GM12872 (cell line): Measurements from ENCODE around the gene COBL.

Source experiments
- TF ChIP-seq, protein P1 (sequence below): IDR thresholded peaks from 3 replicates; pipeline ENCODE4 v1.5.1; 2011; ENCODE audit warnings: low read depth, mild to moderate bottlenecking, low read length, moderate library complexity; ENCODE audit not compliant: insufficient read depth

Gene COBL

DNA sequence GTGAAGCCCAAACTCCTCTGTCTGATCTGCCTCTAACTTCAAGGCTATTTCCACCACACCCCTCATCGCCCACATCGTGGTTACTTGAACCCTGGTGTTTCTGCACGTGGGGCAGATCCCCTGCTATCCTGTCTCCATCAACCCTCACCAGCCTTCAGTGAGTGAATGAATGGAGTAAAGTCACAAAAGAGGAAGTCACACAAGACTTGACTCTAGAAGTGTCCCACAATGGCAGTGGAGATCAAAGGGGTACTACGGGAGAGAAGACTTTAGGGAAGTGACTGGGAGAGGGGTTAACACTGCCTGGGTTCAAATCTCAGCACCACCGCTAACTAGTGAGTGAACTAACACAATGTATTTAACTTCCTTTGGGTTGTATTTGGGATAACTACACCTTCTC is 85.9 kb downstream of the COBL start:
- TF ChIP-seq, protein P1, sequence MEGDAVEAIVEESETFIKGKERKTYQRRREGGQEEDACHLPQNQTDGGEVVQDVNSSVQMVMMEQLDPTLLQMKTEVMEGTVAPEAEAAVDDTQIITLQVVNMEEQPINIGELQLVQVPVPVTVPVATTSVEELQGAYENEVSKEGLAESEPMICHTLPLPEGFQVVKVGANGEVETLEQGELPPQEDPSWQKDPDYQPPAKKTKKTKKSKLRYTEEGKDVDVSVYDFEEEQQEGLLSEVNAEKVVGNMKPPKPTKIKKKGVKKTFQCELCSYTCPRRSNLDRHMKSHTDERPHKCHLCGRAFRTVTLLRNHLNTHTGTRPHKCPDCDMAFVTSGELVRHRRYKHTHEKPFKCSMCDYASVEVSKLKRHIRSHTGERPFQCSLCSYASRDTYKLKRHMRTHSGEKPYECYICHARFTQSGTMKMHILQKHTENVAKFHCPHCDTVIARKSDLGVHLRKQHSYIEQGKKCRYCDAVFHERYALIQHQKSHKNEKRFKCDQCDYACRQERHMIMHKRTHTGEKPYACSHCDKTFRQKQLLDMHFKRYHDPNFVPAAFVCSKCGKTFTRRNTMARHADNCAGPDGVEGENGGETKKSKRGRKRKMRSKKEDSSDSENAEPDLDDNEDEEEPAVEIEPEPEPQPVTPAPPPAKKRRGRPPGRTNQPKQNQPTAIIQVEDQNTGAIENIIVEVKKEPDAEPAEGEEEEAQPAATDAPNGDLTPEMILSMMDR: no peak

DNA sequence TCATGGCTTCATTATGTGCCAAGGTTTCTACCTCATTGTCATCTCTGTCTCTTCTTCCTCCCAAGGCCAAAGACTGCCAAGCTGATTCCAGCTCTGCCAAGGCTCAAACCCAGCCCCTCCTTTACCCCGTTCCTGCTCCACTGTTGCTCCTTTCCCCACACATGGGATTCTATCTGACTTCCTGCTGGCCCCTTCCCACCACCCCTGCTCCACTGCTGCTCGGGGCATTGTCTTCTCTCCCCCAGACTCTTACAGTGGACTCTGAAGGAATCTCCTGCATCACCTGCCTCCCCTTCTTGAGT is 86.3 kb downstream of the COBL start:
- TF ChIP-seq, protein P1: no peak

DNA sequence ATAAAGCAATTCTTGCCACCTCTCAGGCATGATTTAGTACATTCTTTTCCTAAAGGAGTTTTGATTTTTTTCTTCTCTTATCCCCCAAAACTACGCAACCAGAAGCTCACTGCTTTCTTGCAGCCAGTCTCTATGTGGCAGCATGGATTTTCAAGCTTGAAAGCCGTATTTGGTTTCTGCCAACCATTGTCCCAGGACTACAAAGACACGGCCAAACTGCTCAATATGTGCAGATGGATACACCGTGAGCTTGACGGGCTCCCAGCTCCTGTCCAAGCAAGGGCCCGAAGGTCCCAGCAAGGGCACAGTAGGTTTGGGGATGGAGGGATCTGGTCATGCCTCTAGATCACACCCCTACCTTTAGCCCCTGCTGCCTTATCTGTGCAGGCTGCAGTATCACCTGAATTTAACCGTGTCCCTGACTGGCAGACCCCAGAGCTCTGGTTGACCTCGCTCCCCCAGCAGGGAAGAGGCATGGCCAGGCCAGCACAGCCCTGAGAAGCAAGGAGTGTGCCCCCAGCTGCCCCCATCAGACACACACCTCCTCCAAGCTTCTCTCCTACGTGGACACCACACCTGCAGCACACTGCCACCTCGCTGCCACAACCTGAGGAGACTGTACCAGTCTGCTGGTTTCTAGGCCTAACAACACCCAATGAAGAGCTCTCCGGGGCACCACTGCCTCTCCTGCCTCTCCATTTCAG is 86.8 kb downstream of the COBL start:
- TF ChIP-seq, protein P1: no peak

DNA sequence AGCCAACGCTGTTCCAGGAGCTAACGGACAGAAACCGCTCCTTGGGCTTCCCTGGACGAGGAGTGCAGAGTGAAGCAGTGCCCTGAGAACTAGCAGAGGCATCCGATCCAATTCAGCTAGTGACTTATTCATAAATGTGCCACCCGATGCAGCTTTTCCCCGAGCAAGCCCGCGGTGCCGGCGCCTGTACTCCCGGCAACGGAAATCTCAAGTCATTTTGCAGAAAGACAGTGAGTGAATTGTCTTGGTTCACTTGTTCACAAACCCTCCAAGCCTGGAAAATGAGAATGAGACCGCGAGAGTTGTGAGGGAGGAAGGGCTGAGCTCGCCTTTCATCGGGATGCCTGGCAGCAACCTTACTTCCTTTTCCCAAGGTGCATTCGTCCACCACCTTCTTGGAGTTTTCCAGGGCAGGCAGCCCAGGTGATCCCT is 87.5 kb downstream of the COBL start:
- TF ChIP-seq, protein P1: no peak

DNA sequence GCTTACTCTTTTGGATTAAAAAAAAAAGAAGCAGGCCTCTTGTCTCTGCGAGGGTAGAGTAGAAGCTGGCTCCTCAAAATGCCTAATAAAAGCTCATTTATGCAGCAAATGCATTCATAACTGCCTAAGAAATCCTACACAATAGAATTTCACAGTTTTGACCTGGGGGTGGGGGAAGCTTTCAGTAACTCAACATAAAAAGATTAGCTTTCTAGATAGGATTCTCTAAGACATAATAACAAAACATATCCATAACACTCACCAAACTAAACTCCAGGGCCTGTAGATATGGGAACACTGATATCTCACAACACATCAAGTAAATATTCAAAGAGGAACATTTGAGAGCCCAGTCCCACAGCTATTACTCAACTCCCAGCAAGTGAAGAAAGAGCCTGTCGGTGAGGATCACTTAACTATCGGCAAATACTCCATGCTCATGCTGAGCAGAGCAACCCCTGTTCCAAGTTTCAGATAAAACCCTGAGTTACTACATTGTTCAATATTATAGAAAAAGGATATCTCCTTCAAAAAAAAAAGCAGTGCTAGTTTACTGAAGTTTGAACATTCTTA is 88.1 kb downstream of the COBL start:
- TF ChIP-seq, protein P1: no peak

DNA sequence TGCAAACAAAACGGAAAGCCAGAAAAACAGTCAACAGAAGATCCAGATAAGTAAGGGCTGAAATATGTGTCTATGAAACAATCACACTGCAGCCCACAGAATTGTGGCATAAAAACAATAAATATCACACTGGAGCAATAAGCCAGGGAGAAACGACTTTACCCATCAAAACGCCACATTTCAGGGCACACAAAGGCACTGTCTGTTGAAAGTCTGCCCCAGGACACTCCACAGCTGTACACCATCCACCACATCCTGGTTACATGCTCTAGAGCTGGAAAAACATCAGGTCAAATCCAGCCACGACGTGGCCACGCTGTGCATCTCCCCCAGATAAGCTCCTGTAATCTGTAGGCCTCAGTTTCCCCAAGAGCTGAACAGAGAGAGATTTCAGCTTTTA is 88.7 kb downstream of the COBL start:
- TF ChIP-seq, protein P1: no peak

DNA sequence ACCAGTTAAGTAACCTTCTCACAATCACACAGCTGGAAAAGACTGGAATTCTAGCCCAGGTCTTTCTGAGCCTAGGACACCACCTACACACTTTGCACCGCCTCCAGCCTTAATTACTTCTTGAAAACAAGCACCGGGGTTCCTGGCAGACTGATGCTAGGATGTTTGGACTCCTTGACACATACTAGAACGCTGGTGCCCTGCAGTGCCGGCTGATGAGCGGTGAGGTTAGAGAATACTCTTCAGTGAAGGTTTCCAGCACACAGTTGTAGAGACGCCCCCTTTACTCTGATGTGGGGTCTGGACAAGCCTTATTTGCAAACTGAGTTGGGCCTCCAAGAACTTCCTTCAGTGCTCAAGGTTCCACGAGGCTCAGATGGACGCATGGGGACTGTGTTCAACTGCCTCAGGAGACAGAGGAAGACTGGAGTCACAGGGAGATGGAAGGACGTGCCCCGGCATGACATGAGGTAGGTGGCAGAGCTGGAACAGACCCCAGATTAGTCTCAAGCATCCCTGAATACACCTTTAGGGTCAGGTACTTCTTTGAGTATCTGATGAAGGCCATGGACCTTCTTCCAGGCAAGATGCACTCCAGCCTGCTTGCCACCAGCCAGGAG is 89.6 kb downstream of the COBL start:
- TF ChIP-seq, protein P1: no peak
